A549 (cell line): ENCODE results near the gene FOXO6. TPM values are rescaled to one million over a fixed set of nuclear protein-coding genes. Genes with fewer than 3 reads are reported as not detected.

ENCODE experiments used
- ATAC-seq, 2 experiments: fragments of 200-7000 bp in 1 of 2; fragments of >200 bp in 1 of 2; cut with Nextera tagmentation in 1 of 2; cut with Tn5 transposase in 1 of 2; 3 replicates each; pipeline versions ENCODE4 v1.8.0 to v1.9.1; 2018 to 2020; ENCODE audit warnings: mild to moderate bottlenecking in 1 of 2, moderate library complexity in 1 of 2
- CTCF ChIA-PET: fragments of 300-600 bp; sonication (Branson Sonifier 250); formaldehyde crosslinking; extraction: SDS; loops from one replicate; lab custom pipeline; 2021; ENCODE audit warnings: antibody characterized with exemption, inconsistent platforms; lab: Yijun Ruan, JAX
- POLR2A ChIA-PET: fragments of 350-600 bp; formaldehyde crosslinking; extraction: SDS; loops from one replicate; lab custom pipeline; 2021; ENCODE audit warnings: antibody characterized with exemption, inconsistent platforms; lab: Yijun Ruan, JAX
- DNase-seq, 2 experiments: peaks; one replicate each; pipeline versions ENCODE4 v3.0.0 to v3.0.0-alpha.2; 2011 to 2016; ENCODE audit warnings: low read depth in 1 of 2, low spot score in 1 of 2
- FAIRE-seq: peaks from 2 replicates; lab custom pipeline; 2011; peaks lifted over from hg19 to GRCh38; lab: Jason Lieb, UNC
- H3K27ac ChIP-seq, 2 experiments: fragments of >200 bp; sonication (Bioruptor Twin); formaldehyde crosslinking; 3 replicates each; pipeline ENCODE4 v1.5.1; 2016 to 2017
- H3K4me1 ChIP-seq: fragments of >200 bp; sonication (Bioruptor Twin); formaldehyde crosslinking; 3 replicates; pipeline ENCODE4 v1.6.1; 2016
- H3K4me2 ChIP-seq: fragments of >200 bp; sonication (Bioruptor Twin); formaldehyde crosslinking; 3 replicates; pipeline ENCODE4 v1.6.1; 2016
- H3K4me3 ChIP-seq: fragments of >200 bp; sonication (Bioruptor Twin); formaldehyde crosslinking; 3 replicates; pipeline ENCODE4 v1.5.1; 2016
- H3K9me3 ChIP-seq: fragments of >200 bp; sonication (Bioruptor Twin); formaldehyde crosslinking; 3 replicates; pipeline ENCODE4 v1.6.1; 2016
- BCL3 ChIP-seq: fragments of >200 bp; sonication (Bioruptor Twin); formaldehyde crosslinking; IDR thresholded peaks from 3 replicates; pipeline ENCODE4 v1.6.1; 2016
- BHLHE40 ChIP-seq: IDR thresholded peaks from 2 replicates; pipeline ENCODE4 v1.6.1; 2012; ENCODE audit warnings: low read depth, low read length, inconsistent platforms
- CBX8 ChIP-seq: fragments of 200-600 bp; sonication (generic); IDR thresholded peaks from 2 replicates; pipeline ENCODE4 v1.6.1; 2016
- CEBPB ChIP-seq, 2 experiments: fragments of >200 bp in 1 of 2; sonication (Bioruptor Twin) in 1 of 2; formaldehyde crosslinking in 1 of 2; IDR thresholded peaks; 2 replicates each; pipeline ENCODE4 v1.6.1; 2012 to 2016
- CHD4 ChIP-seq: fragments of 200-600 bp; sonication (generic); IDR thresholded peaks from 2 replicates; pipeline ENCODE4 v1.6.1; 2016; ENCODE audit warnings: antibody characterized with exemption, mild to moderate bottlenecking, borderline replicate concordance
- E2F6 ChIP-seq: IDR thresholded peaks from 2 replicates; pipeline ENCODE4 v1.6.1; 2012; ENCODE audit warnings: low read depth, borderline replicate concordance
- EHF ChIP-seq: fragments of 250-450 bp; sonication (Bioruptor Pico); IDR thresholded peaks from 2 replicates; pipeline ENCODE4 v1.5.0; 2020; ENCODE audit warnings: mild to moderate bottlenecking
- ELK1 ChIP-seq: fragments of 150-350 bp; IDR thresholded peaks from 2 replicates; pipeline ENCODE4 v1.6.1; 2014; ENCODE audit warnings: low read depth, mild to moderate bottlenecking, low read length
- EP300 ChIP-seq, 2 experiments: fragments of >200 bp; sonication (Bioruptor Twin); formaldehyde crosslinking; IDR thresholded peaks; 2 replicates in 1 of 2; 3 replicates in 1 of 2; pipeline ENCODE4 v1.6.1; 2016 to 2017
- FOSL2 ChIP-seq, 2 experiments: fragments of 450-650 bp in 1 of 2; fragments of >200 bp in 1 of 2; sonication (Bioruptor Twin) in 1 of 2; formaldehyde crosslinking; IDR thresholded peaks; 2 replicates each; pipeline versions ENCODE4 v1.5.0 to v1.6.1; 2016 to 2020; ENCODE audit warnings: mild to moderate bottlenecking in 1 of 2, moderate library complexity in 1 of 2
- FOXS1 ChIP-seq: fragments of 250-450 bp; sonication (Bioruptor Pico); IDR thresholded peaks from 2 replicates; pipeline ENCODE4 v1.5.0; 2020; ENCODE audit warnings: mild to moderate bottlenecking, moderate library complexity
- GATA3 ChIP-seq: IDR thresholded peaks from 2 replicates; pipeline ENCODE4 v1.6.1; 2012; ENCODE audit warnings: borderline replicate concordance
- HOXA7 ChIP-seq: fragments of 250-450 bp; sonication (Bioruptor Pico); IDR thresholded peaks from 2 replicates; pipeline ENCODE4 v1.5.0; 2020; ENCODE audit warnings: mild to moderate bottlenecking, moderate library complexity
- HOXB5 ChIP-seq: fragments of 250-450 bp; sonication (Bioruptor Pico); IDR thresholded peaks from 2 replicates; pipeline ENCODE4 v1.5.0; 2020; ENCODE audit warnings: mild to moderate bottlenecking, moderate library complexity
- JUN ChIP-seq, 2 experiments: fragments of >200 bp; sonication (Bioruptor Twin); formaldehyde crosslinking; IDR thresholded peaks; 2 replicates in 1 of 2; 3 replicates in 1 of 2; pipeline ENCODE4 v1.6.1; 2016 to 2017
- JUNB ChIP-seq: fragments of >200 bp; sonication (Bioruptor Twin); formaldehyde crosslinking; IDR thresholded peaks from 2 replicates; pipeline ENCODE4 v1.6.1; 2016
- KDM5A ChIP-seq: fragments of 200-600 bp; sonication (generic); IDR thresholded peaks from 2 replicates; pipeline ENCODE4 v1.6.1; 2016; ENCODE audit warnings: antibody characterized with exemption, mild to moderate bottlenecking
- MAZ ChIP-seq: fragments of 150-350 bp; IDR thresholded peaks from 2 replicates; pipeline ENCODE4 v1.6.1; 2014; ENCODE audit warnings: antibody characterized with exemption, low read depth, low read length, borderline replicate concordance
- NFE2L2 ChIP-seq: fragments of 150-350 bp; conservative IDR thresholded peaks from 2 replicates; pipeline ENCODE4 v1.6.1; 2014; ENCODE audit warnings: low read length
- NPAS2 ChIP-seq: fragments of 250-450 bp; sonication (Bioruptor Pico); IDR thresholded peaks from 2 replicates; pipeline ENCODE4 v1.8.0; 2022; ENCODE audit warnings: mild to moderate bottlenecking, moderate library complexity, borderline replicate concordance
- PHF8 ChIP-seq: fragments of 200-600 bp; sonication (generic); IDR thresholded peaks from 2 replicates; pipeline ENCODE4 v1.6.1; 2016; ENCODE audit warnings: low read depth, mild to moderate bottlenecking, antibody characterized with exemption, moderate library complexity, borderline replicate concordance
- POLR2AphosphoS2 ChIP-seq: conservative IDR thresholded peaks from 2 replicates; pipeline ENCODE4 v1.6.1; 2012; ENCODE audit warnings: low read length, improper control_type of control experiment, inconsistent platforms
- RAD21 ChIP-seq, 2 experiments: fragments of >200 bp in 1 of 2; sonication (Bioruptor Twin) in 1 of 2; formaldehyde crosslinking in 1 of 2; IDR thresholded peaks in 1 of 2; conservative IDR thresholded peaks in 1 of 2; 2 replicates in 1 of 2; 3 replicates in 1 of 2; pipeline ENCODE4 v1.6.1; 2012 to 2018; ENCODE audit warnings: inconsistent platforms in 1 of 2
- RARB ChIP-seq: fragments of 250-450 bp; sonication (Bioruptor Pico); IDR thresholded peaks from 2 replicates; pipeline ENCODE4 v1.8.0; 2021; ENCODE audit warnings: mild to moderate bottlenecking, moderate library complexity
- RCOR1 ChIP-seq: fragments of 150-350 bp; IDR thresholded peaks from 2 replicates; pipeline ENCODE4 v1.6.1; 2014; ENCODE audit warnings: antibody characterized with exemption, low read length, low read depth
- RFX5 ChIP-seq: fragments of 450-650 bp; IDR thresholded peaks from 2 replicates; pipeline ENCODE4 v1.7.1; 2014; ENCODE audit warnings: antibody characterized with exemption, mild to moderate bottlenecking, moderate library complexity
- SMC3 ChIP-seq: fragments of >200 bp; sonication (Bioruptor Twin); formaldehyde crosslinking; IDR thresholded peaks from 3 replicates; pipeline ENCODE4 v1.6.1; 2018; ENCODE audit warnings: inconsistent platforms
- SREBF2 ChIP-seq: fragments of 450-650 bp; IDR thresholded peaks from 2 replicates; pipeline ENCODE4 v1.6.1; 2014; ENCODE audit warnings: mild to moderate bottlenecking, moderate library complexity
- TP53 ChIP-seq: fragments of 250-450 bp; sonication (Bioruptor Pico); IDR thresholded peaks from 2 replicates; pipeline ENCODE4 v1.5.0; 2021; ENCODE audit warnings: mild to moderate bottlenecking, moderate library complexity
- ZFP36 ChIP-seq: fragments of 450-650 bp; IDR thresholded peaks from 2 replicates; pipeline ENCODE4 v1.6.1; 2014; ENCODE audit warnings: borderline replicate concordance; ENCODE audit not compliant: partially characterized antibody
- ZNF302 ChIP-seq: fragments of 250-450 bp; sonication (Bioruptor Pico); IDR thresholded peaks from 2 replicates; pipeline ENCODE4 v1.9.0; 2021; ENCODE audit warnings: inconsistent platforms, mild to moderate bottlenecking, moderate library complexity
- WGBS: methylation state at CpG from one replicate; pipeline ENCODE4 v1.1.6; 2017; ENCODE audit errors: missing lambda C conversion rate; 5-methylcytosine and 5-hydroxymethylcytosine counted together
- polyA plus RNA-seq, 4 experiments: library from polyadenylated mRNA; depleted of rRNA in 3 of 4; stranded (reverse); fragments of >200 nt; fragmentation: RNase III in 1 of 4; extraction: RNeasy Plus Mini Kit Qiagen cat#74134 plus additional on column Dnase treatment in 1 of 4; gene quantifications; 2 replicates in 3 of 4; 3 replicates in 1 of 4; pipeline ENCODE4 v1.2.3, GENCODE V29; 2011 to 2017

FOXO6 gene
- polyA plus RNA-seq, 2 of the 4 experiments (the other 2 are of a cell fraction): 0.10 to 0.25 TPM

- no peak for ATAC-seq
- H3K9me3 ChIP-seq: no peaks in the 10 kb centered on the region
- H3K27ac ChIP-seq: no peak overlapping the region
- H3K4me1 ChIP-seq: peaks cover 9% of the 10 kb centered on the region; the same call in 2 of the 3 replicates
- TF ChIP-seq CBX8 (no peak), HOXB5 (CRISPR knock-in tag) (no peak), HOXA7 (CRISPR knock-in tag) (no peak), POLR2AphosphoS2 (no peak), CEBPB (IDR thresholded peaks at IDR 0.05) (no peak), RFX5 (no peak), PHF8 (no peak), SMC3 (no peak), RCOR1 (no peak), EP300 (IDR thresholded peaks at IDR 0.05) (no peak), JUN (IDR thresholded peaks at IDR 0.05) (no peak), CHD4 (no peak), JUNB (no peak)
- TF ChIP-seq, all 56 proteins: peak for 0
- Histone ChIP-seq H3K4me2 (no peak overlapping the region), H3K4me3 (no peak overlapping the region)
- no peak for FAIRE-seq
- POLR2A ChIA-PET: no interaction called here
- WGBS: 58% methylated on average over 7 of the region's 7 CpGs
- CTCF ChIA-PET: no interaction called here
- no peak for DNase-seq
Observed at GRCh38 chr1:41386196-41386663, 25.0 kb downstream of the FOXO6 start.

- 71% methylated on average over 10 of the region's 10 CpGs for WGBS
- no peak for ATAC-seq
- no peak overlapping the region for H3K27ac ChIP-seq
- no peak overlapping the region for H3K4me2 ChIP-seq
- CTCF ChIA-PET: interaction anchor here (1.1 to 1.8 kb wide), 3 partner anchors 30 to 105 kb away, joined by 4 to 7 read pairs (median 5); no protein-coding TSS in a partner anchor
- FAIRE-seq: no peak
- no peak for TF ChIP-seq EP300 (IDR thresholded peaks at IDR 0.05)
- TF ChIP-seq FOSL2 (IDR thresholded peaks at IDR 0.05): no peak
- no peak for TF ChIP-seq FOSL2 (CRISPR knock-in tag; IDR thresholded peaks at IDR 0.05)
- no peak for TF ChIP-seq SREBF2
- TF ChIP-seq SMC3: no peak
- TF ChIP-seq EHF (CRISPR knock-in tag): no peak
- TF ChIP-seq NFE2L2: no peak
- TF ChIP-seq RFX5: no peak
- no peak for TF ChIP-seq ZFP36
- TF ChIP-seq MAZ: no peak
- TF ChIP-seq JUN (IDR thresholded peaks at IDR 0.05): no peak
- TF ChIP-seq NPAS2 (CRISPR knock-in tag): no peak
- no peak for TF ChIP-seq RAD21 (conservative IDR thresholded peaks at IDR 0.05 in 1 of 2, IDR thresholded peaks at IDR 0.05 in 1 of 2)
- TF ChIP-seq CHD4: no peak
- TF ChIP-seq, all 56 proteins: peak for 0
- Histone ChIP-seq H3K9me3 (no peaks in the 10 kb centered on the region), H3K4me3 (no peak overlapping the region), H3K4me1 (peaks cover 6% of the 10 kb centered on the region; the same call in 1 of the 3 replicates)
- DNase-seq: no peak
- POLR2A ChIA-PET: no interaction called here
Observed at GRCh38 chr1:41387667-41388091, 26.4 kb downstream of the FOXO6 start.

GRCh38 chr1:41388510-41388909 lies 27.3 kb downstream of the FOXO6 start:
- WGBS: 47% methylated on average over 3 of the region's 6 CpGs
- POLR2A ChIA-PET: no interaction called here
- no peak for FAIRE-seq

More at GRCh38 chr1:41388510-41388909, 27.3 kb downstream of the FOXO6 start:
- Histone ChIP-seq H3K27ac (no peak overlapping the region), H3K4me3 (no peak overlapping the region), H3K4me1 (peaks cover 1% of the 10 kb centered on the region; the same call in 1 of the 3 replicates), H3K9me3 (no peaks in the 10 kb centered on the region), H3K4me2 (no peak overlapping the region)
- CTCF ChIA-PET: interaction anchor here (0.9 to 1.8 kb wide), 3 partner anchors 29 to 106 kb away, joined by 3 to 7 read pairs (median 5); no protein-coding TSS in a partner anchor
- ATAC-seq: no peak
- no peak for DNase-seq
- TF ChIP-seq GATA3: no peak
- TF ChIP-seq CBX8: no peak
- TF ChIP-seq ZFP36: no peak
- no peak for TF ChIP-seq BHLHE40
- no peak for TF ChIP-seq E2F6
- TF ChIP-seq FOXS1 (CRISPR knock-in tag): no peak
- no peak for TF ChIP-seq SMC3
- TF ChIP-seq PHF8: no peak
- no peak for TF ChIP-seq ELK1
- TF ChIP-seq KDM5A: no peak
- TF ChIP-seq RARB (CRISPR knock-in tag): no peak
- TF ChIP-seq ZNF302 (CRISPR knock-in tag): no peak
- TF ChIP-seq TP53 (CRISPR knock-in tag): no peak
- TF ChIP-seq BCL3: no peak
